ENCODE measurements around the gene MICAL3. TPM values are rescaled to one million over a fixed set of nuclear protein-coding genes. Genes with fewer than 3 reads are reported as not detected.

MICAL3 gene
- polyA plus RNA-seq, 1 of the 3 experiments (the other 2 are of a cell fraction), result 83.1 TPM

DNA sequence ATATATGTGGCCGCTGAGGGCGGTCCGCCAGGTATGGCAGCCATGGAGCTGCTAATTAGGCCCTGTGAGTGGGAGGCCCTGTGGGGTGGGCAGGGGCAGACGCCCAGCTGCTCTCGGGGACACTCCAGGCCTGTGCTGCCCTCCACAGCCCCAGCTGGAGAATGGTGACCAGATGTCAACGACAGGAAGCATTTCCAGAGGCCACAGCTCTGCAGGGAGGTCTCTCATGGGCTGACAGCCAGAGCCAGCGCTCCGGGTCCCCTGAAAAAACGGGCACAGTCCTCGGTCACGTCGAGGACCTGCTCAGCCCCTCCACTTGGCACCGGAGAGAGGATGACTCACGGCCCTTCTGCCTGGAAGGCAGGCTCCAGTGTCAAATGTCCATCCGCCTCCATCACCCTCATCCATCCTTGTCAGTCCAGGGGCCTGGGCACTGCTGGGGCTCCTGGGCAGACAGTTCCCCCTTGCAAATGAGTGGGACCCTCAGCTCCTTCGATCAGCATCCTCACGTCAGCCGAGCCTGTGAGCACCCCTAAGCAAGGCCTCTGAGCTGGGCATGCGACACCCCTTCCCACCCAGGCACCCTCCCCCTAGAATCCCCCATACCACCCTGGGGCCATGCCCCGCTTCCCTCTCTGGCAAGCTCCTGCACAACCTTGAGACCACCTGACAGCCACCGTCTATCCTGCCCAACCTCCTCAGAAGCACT, 252.0 kb downstream of the MICAL3 start:
- DNase-seq, result peak; percentile 87
- Histone ChIP-seq H3F3A (replicated peaks; ENCODE audit: insufficient read depth) (no peaks in the 10 kb centered on the region), H3K27ac (ENCODE audit: low read depth in 2 of 2, low read length in 1 of 2) (peak overlapping the region in 1 of 2 experiments; percentile 79; a peak in 2 of 4 replicates), H3K4me3 (ENCODE audit: low read depth in 2 of 2, low read length in 1 of 2) (peak overlapping the region; percentile 73 to 81; a peak in 3 of 4 replicates), H4K20me1 (ENCODE audit: insufficient read depth) (peaks cover 28% of the 10 kb centered on the region), H3K4me1 (ENCODE audit: control insufficient read depth in 1 of 2, insufficient read depth in 2 of 2, low read depth in 1 of 2, low read length in 1 of 2) (peaks cover 12 to 35% of the 10 kb centered on the region in 2 experiments; a peak in 2 of 4 replicates), H3K27me3 (ENCODE audit: insufficient read depth) (no peaks in the 10 kb centered on the region), H3K79me2 (ENCODE audit: insufficient read depth) (peaks cover 32% of the 10 kb centered on the region), H3K9ac (no peak overlapping the region), H2AFZ (ENCODE audit: low read depth) (no peak overlapping the region), H3K9me3 (no peaks in the 10 kb centered on the region), H3K36me3 (replicated peaks in 1 of 2; ENCODE audit: control insufficient read depth in 1 of 2, insufficient read depth in 2 of 2, low read length in 1 of 2) (peaks cover 0 to 4% of the 10 kb centered on the region in 2 experiments), H3K9me2 (no peaks in the 10 kb centered on the region), H3K4me2 (peak overlapping the region; percentile 90)
- WGBS (ENCODE audit: low lambda C conversion rate), result 73% methylated on average over 11 of the region's 21 CpGs
- ChIA-PET CTCF (interaction anchor here (0.7 to 7.2 kb wide), 15 partner anchors 9 to 600 kb away, joined by 3 to 62 read pairs (median 5); no protein-coding TSS in a partner anchor), POLR2A (interaction anchor here (1.0 to 1.6 kb wide), 3 partner anchors 15 to 305 kb away, joined by 3 to 5 read pairs (median 5); partner anchors contain the start of gene PEX26)
- TF ChIP-seq SMC3 (IDR thresholded peaks at IDR 0.05; ENCODE audit: low read depth, low read length), result no peak
- no peak for TF ChIP-seq EP300 (IDR thresholded peaks at IDR 0.05; ENCODE audit: borderline replicate concordance in 1 of 2, low read depth in 1 of 2, low read length in 1 of 2)
- no peak for TF ChIP-seq EZH2phosphoT487 (IDR thresholded peaks at IDR 0.05; ENCODE audit: borderline replicate concordance, low read depth)
- TF ChIP-seq, protein P1, sequence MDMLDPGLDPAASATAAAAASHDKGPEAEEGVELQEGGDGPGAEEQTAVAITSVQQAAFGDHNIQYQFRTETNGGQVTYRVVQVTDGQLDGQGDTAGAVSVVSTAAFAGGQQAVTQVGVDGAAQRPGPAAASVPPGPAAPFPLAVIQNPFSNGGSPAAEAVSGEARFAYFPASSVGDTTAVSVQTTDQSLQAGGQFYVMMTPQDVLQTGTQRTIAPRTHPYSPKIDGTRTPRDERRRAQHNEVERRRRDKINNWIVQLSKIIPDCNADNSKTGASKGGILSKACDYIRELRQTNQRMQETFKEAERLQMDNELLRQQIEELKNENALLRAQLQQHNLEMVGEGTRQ (IDR thresholded peaks at IDR 0.05; ENCODE audit: borderline replicate concordance, low read depth, low read length), result no peak
- TF ChIP-seq ELF1 (IDR thresholded peaks at IDR 0.05), result no peak
- TF ChIP-seq, protein P2, sequence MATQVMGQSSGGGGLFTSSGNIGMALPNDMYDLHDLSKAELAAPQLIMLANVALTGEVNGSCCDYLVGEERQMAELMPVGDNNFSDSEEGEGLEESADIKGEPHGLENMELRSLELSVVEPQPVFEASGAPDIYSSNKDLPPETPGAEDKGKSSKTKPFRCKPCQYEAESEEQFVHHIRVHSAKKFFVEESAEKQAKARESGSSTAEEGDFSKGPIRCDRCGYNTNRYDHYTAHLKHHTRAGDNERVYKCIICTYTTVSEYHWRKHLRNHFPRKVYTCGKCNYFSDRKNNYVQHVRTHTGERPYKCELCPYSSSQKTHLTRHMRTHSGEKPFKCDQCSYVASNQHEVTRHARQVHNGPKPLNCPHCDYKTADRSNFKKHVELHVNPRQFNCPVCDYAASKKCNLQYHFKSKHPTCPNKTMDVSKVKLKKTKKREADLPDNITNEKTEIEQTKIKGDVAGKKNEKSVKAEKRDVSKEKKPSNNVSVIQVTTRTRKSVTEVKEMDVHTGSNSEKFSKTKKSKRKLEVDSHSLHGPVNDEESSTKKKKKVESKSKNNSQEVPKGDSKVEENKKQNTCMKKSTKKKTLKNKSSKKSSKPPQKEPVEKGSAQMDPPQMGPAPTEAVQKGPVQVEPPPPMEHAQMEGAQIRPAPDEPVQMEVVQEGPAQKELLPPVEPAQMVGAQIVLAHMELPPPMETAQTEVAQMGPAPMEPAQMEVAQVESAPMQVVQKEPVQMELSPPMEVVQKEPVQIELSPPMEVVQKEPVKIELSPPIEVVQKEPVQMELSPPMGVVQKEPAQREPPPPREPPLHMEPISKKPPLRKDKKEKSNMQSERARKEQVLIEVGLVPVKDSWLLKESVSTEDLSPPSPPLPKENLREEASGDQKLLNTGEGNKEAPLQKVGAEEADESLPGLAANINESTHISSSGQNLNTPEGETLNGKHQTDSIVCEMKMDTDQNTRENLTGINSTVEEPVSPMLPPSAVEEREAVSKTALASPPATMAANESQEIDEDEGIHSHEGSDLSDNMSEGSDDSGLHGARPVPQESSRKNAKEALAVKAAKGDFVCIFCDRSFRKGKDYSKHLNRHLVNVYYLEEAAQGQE (IDR thresholded peaks at IDR 0.05; ENCODE audit: low read depth, low read length), result no peak
- no peak for TF ChIP-seq RFX5 (IDR thresholded peaks at IDR 0.05; ENCODE audit: low read length)
- TF ChIP-seq, protein P3, sequence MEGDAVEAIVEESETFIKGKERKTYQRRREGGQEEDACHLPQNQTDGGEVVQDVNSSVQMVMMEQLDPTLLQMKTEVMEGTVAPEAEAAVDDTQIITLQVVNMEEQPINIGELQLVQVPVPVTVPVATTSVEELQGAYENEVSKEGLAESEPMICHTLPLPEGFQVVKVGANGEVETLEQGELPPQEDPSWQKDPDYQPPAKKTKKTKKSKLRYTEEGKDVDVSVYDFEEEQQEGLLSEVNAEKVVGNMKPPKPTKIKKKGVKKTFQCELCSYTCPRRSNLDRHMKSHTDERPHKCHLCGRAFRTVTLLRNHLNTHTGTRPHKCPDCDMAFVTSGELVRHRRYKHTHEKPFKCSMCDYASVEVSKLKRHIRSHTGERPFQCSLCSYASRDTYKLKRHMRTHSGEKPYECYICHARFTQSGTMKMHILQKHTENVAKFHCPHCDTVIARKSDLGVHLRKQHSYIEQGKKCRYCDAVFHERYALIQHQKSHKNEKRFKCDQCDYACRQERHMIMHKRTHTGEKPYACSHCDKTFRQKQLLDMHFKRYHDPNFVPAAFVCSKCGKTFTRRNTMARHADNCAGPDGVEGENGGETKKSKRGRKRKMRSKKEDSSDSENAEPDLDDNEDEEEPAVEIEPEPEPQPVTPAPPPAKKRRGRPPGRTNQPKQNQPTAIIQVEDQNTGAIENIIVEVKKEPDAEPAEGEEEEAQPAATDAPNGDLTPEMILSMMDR (IDR thresholded peaks at IDR 0.05), result no peak
- TF ChIP-seq FOXM1 (IDR thresholded peaks at IDR 0.05; ENCODE audit: low read depth), result no peak
- TF ChIP-seq, protein P4, sequence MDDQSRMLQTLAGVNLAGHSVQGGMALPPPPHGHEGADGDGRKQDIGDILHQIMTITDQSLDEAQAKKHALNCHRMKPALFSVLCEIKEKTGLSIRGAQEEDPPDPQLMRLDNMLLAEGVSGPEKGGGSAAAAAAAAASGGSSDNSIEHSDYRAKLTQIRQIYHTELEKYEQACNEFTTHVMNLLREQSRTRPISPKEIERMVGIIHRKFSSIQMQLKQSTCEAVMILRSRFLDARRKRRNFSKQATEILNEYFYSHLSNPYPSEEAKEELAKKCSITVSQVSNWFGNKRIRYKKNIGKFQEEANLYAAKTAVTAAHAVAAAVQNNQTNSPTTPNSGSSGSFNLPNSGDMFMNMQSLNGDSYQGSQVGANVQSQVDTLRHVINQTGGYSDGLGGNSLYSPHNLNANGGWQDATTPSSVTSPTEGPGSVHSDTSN (IDR thresholded peaks at IDR 0.05), result peak; percentile 94
- TF ChIP-seq, protein P5, sequence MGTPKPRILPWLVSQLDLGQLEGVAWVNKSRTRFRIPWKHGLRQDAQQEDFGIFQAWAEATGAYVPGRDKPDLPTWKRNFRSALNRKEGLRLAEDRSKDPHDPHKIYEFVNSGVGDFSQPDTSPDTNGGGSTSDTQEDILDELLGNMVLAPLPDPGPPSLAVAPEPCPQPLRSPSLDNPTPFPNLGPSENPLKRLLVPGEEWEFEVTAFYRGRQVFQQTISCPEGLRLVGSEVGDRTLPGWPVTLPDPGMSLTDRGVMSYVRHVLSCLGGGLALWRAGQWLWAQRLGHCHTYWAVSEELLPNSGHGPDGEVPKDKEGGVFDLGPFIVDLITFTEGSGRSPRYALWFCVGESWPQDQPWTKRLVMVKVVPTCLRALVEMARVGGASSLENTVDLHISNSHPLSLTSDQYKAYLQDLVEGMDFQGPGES (IDR thresholded peaks at IDR 0.05; ENCODE audit: low read depth, low read length), result no peak
- no peak for TF ChIP-seq YY1 (IDR thresholded peaks at IDR 0.05; ENCODE audit: low read depth)
- no peak for TF ChIP-seq TEAD4 (IDR thresholded peaks at IDR 0.05; ENCODE audit: borderline replicate concordance, insufficient read depth)
- TF ChIP-seq RCOR1 (IDR thresholded peaks at IDR 0.05; ENCODE audit: low read length), result no peak
- TF ChIP-seq, protein P6, sequence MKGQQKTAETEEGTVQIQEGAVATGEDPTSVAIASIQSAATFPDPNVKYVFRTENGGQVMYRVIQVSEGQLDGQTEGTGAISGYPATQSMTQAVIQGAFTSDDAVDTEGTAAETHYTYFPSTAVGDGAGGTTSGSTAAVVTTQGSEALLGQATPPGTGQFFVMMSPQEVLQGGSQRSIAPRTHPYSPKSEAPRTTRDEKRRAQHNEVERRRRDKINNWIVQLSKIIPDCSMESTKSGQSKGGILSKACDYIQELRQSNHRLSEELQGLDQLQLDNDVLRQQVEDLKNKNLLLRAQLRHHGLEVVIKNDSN (IDR thresholded peaks at IDR 0.05; ENCODE audit: borderline replicate concordance, low read depth), result no peak
- TF ChIP-seq CHD2 (IDR thresholded peaks at IDR 0.05; ENCODE audit: low read length, partially characterized antibody), result no peak
- TF ChIP-seq, protein P7, sequence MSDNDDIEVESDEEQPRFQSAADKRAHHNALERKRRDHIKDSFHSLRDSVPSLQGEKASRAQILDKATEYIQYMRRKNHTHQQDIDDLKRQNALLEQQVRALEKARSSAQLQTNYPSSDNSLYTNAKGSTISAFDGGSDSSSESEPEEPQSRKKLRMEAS (IDR thresholded peaks at IDR 0.05; ENCODE audit: low read depth), result no peak
- no peak for TF ChIP-seq NRF1 (IDR thresholded peaks at IDR 0.05; ENCODE audit: low read depth, low read length)
- TF ChIP-seq RAD21 (IDR thresholded peaks at IDR 0.05; ENCODE audit: low read length), result peak; percentile 60
- TF ChIP-seq TCF12 (IDR thresholded peaks at IDR 0.05), result peak; percentile 8; the same call in 1 of the 2 replicates
- TF ChIP-seq MXI1 (IDR thresholded peaks at IDR 0.05; ENCODE audit: low read depth, low read length), result peak; percentile 74; the same call in 1 of the 2 replicates
- TF ChIP-seq FOSL2 (IDR thresholded peaks at IDR 0.05; ENCODE audit: borderline replicate concordance, low read depth), result peak; percentile 47; the same call in 1 of the 2 replicates
- no peak for TF ChIP-seq GABPA (IDR thresholded peaks at IDR 0.05; ENCODE audit: low read depth)
